Prostate gland (tissue), 2 donors: ENCODE measurements around the gene SPRED2.

Experiments
- POLR2A ChIP-seq: fragments of 450-650 bp; IDR thresholded peaks from one replicate; pipeline ENCODE4 v1.6.1; 2016; ENCODE audit warnings: antibody characterized with exemption, mild to moderate bottlenecking
- TF ChIP-seq, protein P1 (sequence below), 4 experiments: fragments of 200-600 bp in 2 of 4; fragments of 450-650 bp in 2 of 4; sonication (generic) in 2 of 4; IDR thresholded peaks; 1 replicate in 3 of 4; 2 replicates in 1 of 4; pipeline ENCODE4 v1.5.1; 2016 to 2019; ENCODE audit warnings: antibody characterized with exemption in 4 of 4, mild to moderate bottlenecking in 2 of 4, moderate library complexity in 2 of 4

DNA sequence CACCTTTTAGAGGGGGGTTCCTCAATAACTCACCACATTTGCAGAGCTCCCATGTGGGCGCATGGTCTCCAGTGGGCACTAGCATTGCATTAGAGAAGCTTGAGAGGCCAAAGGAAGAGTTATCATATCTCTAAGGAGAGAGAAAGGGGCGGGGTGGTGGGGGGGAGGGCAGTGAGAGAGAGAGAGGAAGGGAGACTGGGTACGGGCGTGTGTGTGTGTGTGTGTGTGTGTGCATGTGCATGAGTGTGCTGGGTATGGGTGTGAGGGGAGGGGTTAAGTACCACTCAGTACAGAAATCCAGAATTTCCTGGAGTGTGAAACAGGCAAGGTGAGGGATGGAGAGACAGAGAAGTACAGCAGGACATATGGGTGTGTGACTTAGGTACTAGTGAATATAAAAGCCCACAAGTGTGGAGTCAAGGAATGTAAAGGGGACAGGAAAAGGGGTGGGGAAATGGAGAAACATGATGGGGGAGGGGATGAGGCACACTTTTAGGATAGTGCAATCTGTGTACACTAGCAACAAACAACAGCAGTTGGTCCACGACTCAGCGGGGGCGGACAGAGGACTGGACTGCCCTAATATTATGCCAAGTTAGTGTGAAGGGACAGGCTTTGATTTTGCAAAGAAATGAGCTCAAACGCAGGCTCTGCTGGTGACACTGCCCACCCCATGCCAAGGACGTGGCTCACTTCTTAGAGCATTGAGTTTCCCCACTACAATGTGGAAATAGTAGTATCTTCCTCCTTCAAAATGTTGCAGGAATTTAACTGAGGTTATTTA, 91.3 kb downstream of the SPRED2 start:
- no peak for TF ChIP-seq POLR2A
- TF ChIP-seq, protein P1, sequence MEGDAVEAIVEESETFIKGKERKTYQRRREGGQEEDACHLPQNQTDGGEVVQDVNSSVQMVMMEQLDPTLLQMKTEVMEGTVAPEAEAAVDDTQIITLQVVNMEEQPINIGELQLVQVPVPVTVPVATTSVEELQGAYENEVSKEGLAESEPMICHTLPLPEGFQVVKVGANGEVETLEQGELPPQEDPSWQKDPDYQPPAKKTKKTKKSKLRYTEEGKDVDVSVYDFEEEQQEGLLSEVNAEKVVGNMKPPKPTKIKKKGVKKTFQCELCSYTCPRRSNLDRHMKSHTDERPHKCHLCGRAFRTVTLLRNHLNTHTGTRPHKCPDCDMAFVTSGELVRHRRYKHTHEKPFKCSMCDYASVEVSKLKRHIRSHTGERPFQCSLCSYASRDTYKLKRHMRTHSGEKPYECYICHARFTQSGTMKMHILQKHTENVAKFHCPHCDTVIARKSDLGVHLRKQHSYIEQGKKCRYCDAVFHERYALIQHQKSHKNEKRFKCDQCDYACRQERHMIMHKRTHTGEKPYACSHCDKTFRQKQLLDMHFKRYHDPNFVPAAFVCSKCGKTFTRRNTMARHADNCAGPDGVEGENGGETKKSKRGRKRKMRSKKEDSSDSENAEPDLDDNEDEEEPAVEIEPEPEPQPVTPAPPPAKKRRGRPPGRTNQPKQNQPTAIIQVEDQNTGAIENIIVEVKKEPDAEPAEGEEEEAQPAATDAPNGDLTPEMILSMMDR (IDR thresholded peaks at IDR 0.05): no peak
